ENCODE results near the gene JARID2.

JARID2 gene

DNA sequence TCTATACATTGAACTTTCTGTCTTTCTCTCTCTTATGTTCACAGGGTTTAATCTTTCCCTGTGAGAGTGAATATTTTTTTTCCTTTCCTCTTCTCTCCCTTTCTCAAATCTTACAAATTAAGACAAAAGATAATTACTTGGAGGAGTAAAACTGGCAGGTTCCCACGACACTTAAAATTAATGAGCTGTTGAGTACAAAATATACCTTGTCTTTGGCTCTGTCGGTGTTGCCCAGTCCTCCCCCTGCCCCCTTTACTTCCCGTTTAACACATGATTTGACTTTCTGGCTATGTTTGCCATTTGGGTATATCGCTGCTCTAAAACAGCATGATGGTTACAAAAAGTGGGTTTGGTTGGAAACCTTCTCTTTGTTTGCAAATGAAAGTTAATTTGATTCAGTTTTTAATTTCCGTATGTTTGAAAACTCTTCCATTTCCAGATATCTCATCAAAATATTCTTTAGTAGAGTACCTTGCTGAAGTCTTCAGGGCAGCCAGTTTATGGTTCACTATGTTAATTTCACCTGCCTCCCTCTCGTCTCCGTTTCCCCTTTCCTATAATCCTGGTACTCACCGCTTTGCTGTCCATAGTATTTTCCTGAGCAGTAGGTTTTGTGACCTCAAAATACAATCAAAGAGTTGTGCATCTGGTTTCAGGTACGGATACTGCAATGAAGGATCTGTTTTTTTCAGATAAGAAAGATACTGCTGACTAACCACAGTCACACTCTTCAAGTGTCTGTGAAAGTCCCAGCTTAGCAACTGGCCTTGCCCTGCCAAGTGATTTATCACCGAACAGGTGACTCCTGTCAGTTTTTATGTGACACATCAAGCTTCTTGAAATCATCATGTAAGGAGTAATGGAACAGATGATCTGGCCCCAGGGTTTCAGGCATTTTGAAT, 235.8 kb downstream of the JARID2 start:
- no peak overlapping the region for H2BK120ac ChIP-seq (ENCODE audit: low read depth, low read length)
- H3K27ac ChIP-seq (replicated peaks; ENCODE audit: low read length) = peak overlapping the region; percentile 63
- no peak overlapping the region for H3K14ac ChIP-seq (ENCODE audit: low read length)
- no peak overlapping the region for H2BK5ac ChIP-seq (ENCODE audit: low read length)
- no peak overlapping the region for H3K4me2 ChIP-seq (ENCODE audit: insufficient read depth, low read length, poor library complexity, severe bottlenecking)
- no peaks in the 10 kb centered on the region for H3K79me1 ChIP-seq (ENCODE audit: low read depth, low read length)
- WGBS, 2 donors (ENCODE audit: extremely low coverage in 2 of 2, insufficient read length in 2 of 2, insufficient replicate concordance in 1 of 2) = no CpG with 5 or more reads among the region's 10 CpGs
- H2BK12ac ChIP-seq (ENCODE audit: low read length) = no peak overlapping the region
- no peaks in the 10 kb centered on the region for H3K9me3 ChIP-seq (replicated peaks in 1 of 2; ENCODE audit: control insufficient read depth in 2 of 2, insufficient read depth in 1 of 2, low read depth in 1 of 2, low read length in 2 of 2)
- H3K27me3 ChIP-seq (ENCODE audit: control insufficient read depth in 3 of 3, insufficient read depth in 3 of 3, low read depth in 1 of 3, low read length in 3 of 3) = no peaks in the 10 kb centered on the region
- no peak for DNase-seq (ENCODE audit: low spot score)
- no peak overlapping the region for H4K91ac ChIP-seq (ENCODE audit: low read depth, low read length, poor library complexity)
- no peak overlapping the region for H4K8ac ChIP-seq (ENCODE audit: low read depth, low read length)
- H3K18ac ChIP-seq (ENCODE audit: low read length) = no peak overlapping the region
- H3K36me3 ChIP-seq (replicated peaks in 1 of 2; ENCODE audit: control insufficient read depth in 2 of 2, insufficient read depth in 2 of 2, low read length in 2 of 2) = peaks cover 0 to 24% of the 10 kb centered on the region in 2 donors
- peaks cover 0 to 20% of the 10 kb centered on the region in 2 donors for H3K4me1 ChIP-seq (ENCODE audit: control insufficient read depth in 2 of 2, insufficient read depth in 1 of 2, low read depth in 1 of 2, low read length in 2 of 2)
- no peak overlapping the region for H3K9ac ChIP-seq (ENCODE audit: low read depth, low read length, poor library complexity)
- H3K23ac ChIP-seq (ENCODE audit: low read depth, low read length, poor library complexity) = no peak overlapping the region
- no peak overlapping the region for H2AK5ac ChIP-seq (ENCODE audit: low read depth, low read length)
- H2BK15ac ChIP-seq (ENCODE audit: low read length) = no peak overlapping the region
- H3K4me3 ChIP-seq (ENCODE audit: low read length in 2 of 2) = no peak overlapping the region
- H3K4ac ChIP-seq (ENCODE audit: low read length) = no peak overlapping the region
- no peak overlapping the region for H2AFZ ChIP-seq (ENCODE audit: low read length)

DNA sequence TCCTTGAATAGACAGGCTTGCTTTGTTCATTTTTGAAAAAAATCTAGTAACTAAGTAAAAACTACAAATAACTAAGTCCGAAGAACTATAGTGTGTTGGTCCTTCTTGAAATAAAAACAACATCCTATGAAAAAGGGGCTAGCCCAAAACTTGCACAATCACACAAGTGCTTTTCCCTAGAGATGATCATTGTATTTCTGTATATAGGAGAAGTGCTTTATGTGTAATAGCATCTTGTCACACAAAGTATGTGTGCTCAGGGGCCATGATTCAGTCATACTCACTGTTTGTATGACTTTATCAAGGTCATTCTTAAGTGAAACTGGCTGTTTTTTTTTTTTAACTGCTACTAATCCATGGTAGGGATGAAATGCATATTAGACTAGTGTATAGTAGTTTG, 237.2 kb downstream of the JARID2 start:
- no CpG with 5 or more reads among the region's 1 CpG for WGBS, 2 donors (ENCODE audit: extremely low coverage in 2 of 2, insufficient read length in 2 of 2, insufficient replicate concordance in 1 of 2)
- no peak overlapping the region for H2BK120ac ChIP-seq (ENCODE audit: low read depth, low read length)
- H3K79me1 ChIP-seq (ENCODE audit: low read depth, low read length) = no peaks in the 10 kb centered on the region
- H3K4me2 ChIP-seq (ENCODE audit: insufficient read depth, low read length, poor library complexity, severe bottlenecking) = no peak overlapping the region
- no peak for DNase-seq (ENCODE audit: low spot score)
- H2BK15ac ChIP-seq (ENCODE audit: low read length) = no peak overlapping the region
- H3K9ac ChIP-seq (ENCODE audit: low read depth, low read length, poor library complexity) = no peak overlapping the region
- H2BK12ac ChIP-seq (ENCODE audit: low read length) = no peak overlapping the region
- no peak overlapping the region for H3K4ac ChIP-seq (ENCODE audit: low read length)
- no peak overlapping the region for H3K23ac ChIP-seq (ENCODE audit: low read depth, low read length, poor library complexity)
- no peak overlapping the region for H3K4me3 ChIP-seq (ENCODE audit: low read length in 2 of 2)
- no peak overlapping the region for H2AFZ ChIP-seq (ENCODE audit: low read length)
- no peak overlapping the region for H2AK5ac ChIP-seq (ENCODE audit: low read depth, low read length)
- no peak overlapping the region for H4K8ac ChIP-seq (ENCODE audit: low read depth, low read length)
- no peaks in the 10 kb centered on the region for H3K27me3 ChIP-seq (ENCODE audit: control insufficient read depth in 3 of 3, insufficient read depth in 3 of 3, low read depth in 1 of 3, low read length in 3 of 3)
- H3K9me3 ChIP-seq (replicated peaks in 1 of 2; ENCODE audit: control insufficient read depth in 2 of 2, insufficient read depth in 1 of 2, low read depth in 1 of 2, low read length in 2 of 2) = no peaks in the 10 kb centered on the region
- H3K36me3 ChIP-seq (replicated peaks in 1 of 2; ENCODE audit: control insufficient read depth in 2 of 2, insufficient read depth in 2 of 2, low read length in 2 of 2) = peaks cover 7 to 29% of the 10 kb centered on the region in 2 donors
- no peak overlapping the region for H2BK5ac ChIP-seq (ENCODE audit: low read length)
- H4K91ac ChIP-seq (ENCODE audit: low read depth, low read length, poor library complexity) = no peak overlapping the region
- peaks cover 0 to 20% of the 10 kb centered on the region in 2 donors for H3K4me1 ChIP-seq (ENCODE audit: control insufficient read depth in 2 of 2, insufficient read depth in 1 of 2, low read depth in 1 of 2, low read length in 2 of 2)
- H3K14ac ChIP-seq (ENCODE audit: low read length) = no peak overlapping the region
- H3K27ac ChIP-seq (replicated peaks; ENCODE audit: low read length) = no peak overlapping the region
- no peak overlapping the region for H3K18ac ChIP-seq (ENCODE audit: low read length)

DNA sequence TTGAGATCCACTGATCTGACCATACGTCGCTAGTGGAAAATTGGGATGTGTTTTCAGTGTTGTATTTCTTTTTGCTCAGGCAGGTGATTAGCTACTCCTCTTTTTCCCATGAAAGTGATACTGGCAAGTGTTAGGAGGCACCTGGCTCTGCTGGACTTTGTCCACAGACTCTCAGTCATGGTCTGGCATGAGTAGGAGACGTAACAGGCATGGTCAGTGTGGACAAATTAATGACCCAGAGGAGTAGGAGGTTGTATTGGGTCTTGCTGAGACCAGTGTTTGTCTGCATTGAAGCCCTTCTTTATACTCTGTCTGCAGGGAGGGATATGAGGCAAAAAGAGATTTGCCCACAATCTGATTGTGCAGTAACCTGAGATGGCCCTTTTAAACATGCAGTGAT, 238.3 kb downstream of the JARID2 start:
- no peaks in the 10 kb centered on the region for H3K79me1 ChIP-seq (ENCODE audit: low read depth, low read length)

DNA sequence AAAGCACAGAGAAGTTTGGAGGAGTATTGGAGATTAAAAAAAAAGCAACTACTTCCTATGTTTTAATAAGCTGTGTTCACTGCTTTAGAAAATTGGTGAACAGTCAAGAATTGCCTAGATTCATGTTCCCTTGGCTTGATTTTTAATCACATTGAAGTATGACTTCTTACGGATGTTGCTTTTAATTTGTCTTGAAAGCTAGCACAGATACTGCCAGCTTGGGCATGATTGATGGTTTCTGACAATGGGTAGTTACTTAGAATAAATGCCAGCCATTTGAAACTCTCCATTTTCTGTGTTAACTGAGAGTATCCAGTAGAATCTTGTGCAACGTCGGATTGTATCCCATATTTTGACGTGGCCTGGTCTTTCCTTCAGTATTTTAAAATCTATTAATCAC, 239.0 kb downstream of the JARID2 start:
- H3K4ac ChIP-seq (ENCODE audit: low read length) = no peak overlapping the region
- H3K18ac ChIP-seq (ENCODE audit: low read length) = no peak overlapping the region
- no peak overlapping the region for H2BK5ac ChIP-seq (ENCODE audit: low read length)
- H3K27ac ChIP-seq (replicated peaks; ENCODE audit: low read length) = no peak overlapping the region
- H3K4me1 ChIP-seq (ENCODE audit: control insufficient read depth in 2 of 2, insufficient read depth in 1 of 2, low read depth in 1 of 2, low read length in 2 of 2) = peaks cover 0 to 18% of the 10 kb centered on the region in 2 donors
- no peaks in the 10 kb centered on the region for H3K79me1 ChIP-seq (ENCODE audit: low read depth, low read length)
- H4K8ac ChIP-seq (ENCODE audit: low read depth, low read length) = no peak overlapping the region
- H3K9ac ChIP-seq (ENCODE audit: low read depth, low read length, poor library complexity) = no peak overlapping the region
- H2BK15ac ChIP-seq (ENCODE audit: low read length) = no peak overlapping the region
- no peak overlapping the region for H2AK5ac ChIP-seq (ENCODE audit: low read depth, low read length)
- H3K23ac ChIP-seq (ENCODE audit: low read depth, low read length, poor library complexity) = no peak overlapping the region
- no peak overlapping the region for H3K4me3 ChIP-seq (ENCODE audit: low read length in 2 of 2)
- H2BK120ac ChIP-seq (ENCODE audit: low read depth, low read length) = no peak overlapping the region
- H3K27me3 ChIP-seq (ENCODE audit: control insufficient read depth in 3 of 3, insufficient read depth in 3 of 3, low read depth in 1 of 3, low read length in 3 of 3) = no peaks in the 10 kb centered on the region
- no peak overlapping the region for H3K14ac ChIP-seq (ENCODE audit: low read length)
- no peak for DNase-seq (ENCODE audit: low spot score)
- H2AFZ ChIP-seq (ENCODE audit: low read length) = no peak overlapping the region
- H3K36me3 ChIP-seq (replicated peaks in 1 of 2; ENCODE audit: control insufficient read depth in 2 of 2, insufficient read depth in 2 of 2, low read length in 2 of 2) = peaks cover 15 to 43% of the 10 kb centered on the region in 2 donors
- H4K91ac ChIP-seq (ENCODE audit: low read depth, low read length, poor library complexity) = no peak overlapping the region
- no peak overlapping the region for H3K4me2 ChIP-seq (ENCODE audit: insufficient read depth, low read length, poor library complexity, severe bottlenecking)
- H2BK12ac ChIP-seq (ENCODE audit: low read length) = no peak overlapping the region
- WGBS, 2 donors (ENCODE audit: extremely low coverage in 2 of 2, insufficient read length in 2 of 2, insufficient replicate concordance in 1 of 2) = no CpG with 5 or more reads among the region's 4 CpGs
- no peaks in the 10 kb centered on the region for H3K9me3 ChIP-seq (replicated peaks in 1 of 2; ENCODE audit: control insufficient read depth in 2 of 2, insufficient read depth in 1 of 2, low read depth in 1 of 2, low read length in 2 of 2)

More for the DNA sequence above, 238.3 kb downstream of the JARID2 start:
- Histone ChIP-seq H2BK15ac (ENCODE audit: low read length) (no peak overlapping the region), H3K27ac (replicated peaks; ENCODE audit: low read length) (no peak overlapping the region), H3K4me3 (ENCODE audit: low read length in 2 of 2) (no peak overlapping the region), H3K4ac (ENCODE audit: low read length) (no peak overlapping the region), H3K9me3 (replicated peaks in 1 of 2; ENCODE audit: control insufficient read depth in 2 of 2, insufficient read depth in 1 of 2, low read depth in 1 of 2, low read length in 2 of 2) (no peaks in the 10 kb centered on the region), H3K23ac (ENCODE audit: low read depth, low read length, poor library complexity) (no peak overlapping the region), H3K4me2 (ENCODE audit: insufficient read depth, low read length, poor library complexity, severe bottlenecking) (no peak overlapping the region), H3K36me3 (replicated peaks in 1 of 2; ENCODE audit: control insufficient read depth in 2 of 2, insufficient read depth in 2 of 2, low read length in 2 of 2) (peaks cover 12 to 36% of the 10 kb centered on the region in 2 donors), H3K9ac (ENCODE audit: low read depth, low read length, poor library complexity) (no peak overlapping the region), H3K14ac (ENCODE audit: low read length) (no peak overlapping the region), H2BK12ac (ENCODE audit: low read length) (no peak overlapping the region), H3K18ac (ENCODE audit: low read length) (no peak overlapping the region), H2AK5ac (ENCODE audit: low read depth, low read length) (no peak overlapping the region), H2AFZ (ENCODE audit: low read length) (no peak overlapping the region), H3K27me3 (ENCODE audit: control insufficient read depth in 3 of 3, insufficient read depth in 3 of 3, low read depth in 1 of 3, low read length in 3 of 3) (no peaks in the 10 kb centered on the region), H2BK120ac (ENCODE audit: low read depth, low read length) (no peak overlapping the region), H2BK5ac (ENCODE audit: low read length) (no peak overlapping the region), H4K91ac (ENCODE audit: low read depth, low read length, poor library complexity) (no peak overlapping the region), H3K4me1 (ENCODE audit: control insufficient read depth in 2 of 2, insufficient read depth in 1 of 2, low read depth in 1 of 2, low read length in 2 of 2) (peaks cover 0 to 20% of the 10 kb centered on the region in 2 donors), H4K8ac (ENCODE audit: low read depth, low read length) (no peak overlapping the region)
- DNase-seq (ENCODE audit: low spot score) = no peak
- no CpG with 5 or more reads among the region's 3 CpGs for WGBS, 2 donors (ENCODE audit: extremely low coverage in 2 of 2, insufficient read length in 2 of 2, insufficient replicate concordance in 1 of 2)

All from neuronal stem cell (in vitro differentiated cells).